HepG2 (cell line): ENCODE data around the gene DDN. TPM values are rescaled to one million over a fixed set of nuclear protein-coding genes. Genes with fewer than 3 reads are reported as not detected.

ENCODE experiments used
- ASH2L ChIP-seq: fragments of 300-600, 200-600 bp; sonication (generic); IDR thresholded peaks from 2 replicates; pipeline ENCODE4 v1.7.0; 2017; ENCODE audit warnings: low read depth, mild to moderate bottlenecking, moderate library complexity, mixed read lengths, low read length; ENCODE audit not compliant: insufficient read length
- ATF1 ChIP-seq: IDR thresholded peaks from 2 replicates; pipeline ENCODE4 v1.6.1; 2016; ENCODE audit warnings: mild to moderate bottlenecking, control low read depth
- ATF7 ChIP-seq, 2 experiments: fragments of 450-650 bp in 1 of 2; sonication (generic) in 1 of 2; formaldehyde crosslinking in 1 of 2; IDR thresholded peaks; 2 replicates each; pipeline versions ENCODE4 v1.4.0 to v1.6.1; 2016 to 2020; ENCODE audit warnings: antibody characterized with exemption in 1 of 2, mild to moderate bottlenecking in 1 of 2, missing genetic modification reagents in 1 of 2
- DR1 ChIP-seq: sonication (generic); formaldehyde crosslinking; IDR thresholded peaks from 2 replicates; pipeline ENCODE4 v1.8.0; 2021; ENCODE audit warnings: mild to moderate bottlenecking, missing genetic modification reagents, inconsistent platforms
- ESRRA ChIP-seq: sonication (generic); formaldehyde crosslinking; IDR thresholded peaks from 2 replicates; pipeline ENCODE4 v1.5.1; 2020; ENCODE audit warnings: mild to moderate bottlenecking, low read depth, missing genetic modification reagents
- HIVEP1 ChIP-seq: sonication (generic); formaldehyde crosslinking; IDR thresholded peaks from 2 replicates; pipeline ENCODE4 v1.4.0; 2020; ENCODE audit warnings: mild to moderate bottlenecking, missing genetic modification reagents
- JDP2 ChIP-seq: sonication (generic); formaldehyde crosslinking; IDR thresholded peaks from 2 replicates; pipeline ENCODE4 v1.8.1; 2022; ENCODE audit warnings: missing genetic modification reagents, borderline replicate concordance
- MXD4 ChIP-seq: IDR thresholded peaks from 2 replicates; pipeline ENCODE4 v1.6.1; 2016; ENCODE audit warnings: mild to moderate bottlenecking, missing biosample characterization, missing genetic modification reagents
- NAIF1 ChIP-seq: sonication (generic); formaldehyde crosslinking; IDR thresholded peaks from 2 replicates; pipeline ENCODE4 v1.5.0; 2020; ENCODE audit warnings: mild to moderate bottlenecking, missing genetic modification reagents, borderline replicate concordance
- NFE2L1 ChIP-seq: sonication (generic); formaldehyde crosslinking; IDR thresholded peaks from 2 replicates; pipeline ENCODE4 v1.4.0; 2020; ENCODE audit warnings: missing genetic modification reagents, mild to moderate bottlenecking, borderline replicate concordance
- NFYB ChIP-seq: sonication (generic); formaldehyde crosslinking; IDR thresholded peaks from 2 replicates; pipeline ENCODE4 v1.4.0; 2020; ENCODE audit warnings: missing genetic modification reagents
- ONECUT2 ChIP-seq: sonication (generic); formaldehyde crosslinking; IDR thresholded peaks from 2 replicates; pipeline ENCODE4 v1.4.0; 2020; ENCODE audit warnings: missing genetic modification reagents
- PRDM15 ChIP-seq: sonication (generic); formaldehyde crosslinking; IDR thresholded peaks from 2 replicates; pipeline ENCODE4 v1.4.0; 2020; ENCODE audit warnings: missing genetic modification reagents
- RNF2 ChIP-seq: fragments of 450-650 bp; conservative IDR thresholded peaks from 2 replicates; pipeline ENCODE4 v1.6.1; 2016; ENCODE audit warnings: low read depth
- SP2 ChIP-seq: sonication (generic); formaldehyde crosslinking; IDR thresholded peaks from 2 replicates; pipeline ENCODE4 v1.5.1; 2020; ENCODE audit warnings: mild to moderate bottlenecking, missing genetic modification reagents
- THAP8 ChIP-seq: sonication (generic); formaldehyde crosslinking; IDR thresholded peaks from 2 replicates; pipeline ENCODE4 v1.5.1; 2020; ENCODE audit warnings: missing genetic modification reagents, mild to moderate bottlenecking, borderline replicate concordance
- ZBTB14 ChIP-seq: sonication (generic); formaldehyde crosslinking; IDR thresholded peaks from 2 replicates; pipeline ENCODE4 v1.4.0; 2020; ENCODE audit warnings: missing genetic modification reagents
- ZFX ChIP-seq: sonication (generic); formaldehyde crosslinking; IDR thresholded peaks from 2 replicates; pipeline ENCODE4 v1.4.0; 2020; ENCODE audit warnings: mild to moderate bottlenecking, low read depth, missing genetic modification reagents, moderate library complexity
- ZNF207 ChIP-seq: fragments of 450-650 bp; IDR thresholded peaks from 2 replicates; pipeline ENCODE4 v1.6.1; 2016; ENCODE audit warnings: antibody characterized with exemption, borderline replicate concordance
- ZNF234 ChIP-seq: sonication (generic); formaldehyde crosslinking; conservative IDR thresholded peaks from 2 replicates; pipeline ENCODE4 v1.5.1; 2020; ENCODE audit warnings: mild to moderate bottlenecking, missing genetic modification reagents
- ZNF510 ChIP-seq: sonication (generic); formaldehyde crosslinking; IDR thresholded peaks from 2 replicates; pipeline ENCODE4 v1.4.0; 2020; ENCODE audit warnings: low read depth, mild to moderate bottlenecking, missing genetic modification reagents
- ZNF605 ChIP-seq: sonication (generic); formaldehyde crosslinking; IDR thresholded peaks from 2 replicates; pipeline ENCODE4 v1.8.0; 2022; ENCODE audit warnings: mild to moderate bottlenecking, missing genetic modification reagents
- ZNF747 ChIP-seq: sonication (generic); formaldehyde crosslinking; IDR thresholded peaks from 2 replicates; pipeline ENCODE4 v1.8.1; 2023; ENCODE audit warnings: missing genetic modification reagents, mild to moderate bottlenecking, borderline replicate concordance
- ZNF773 ChIP-seq: sonication (generic); formaldehyde crosslinking; IDR thresholded peaks from 2 replicates; pipeline ENCODE4 v1.4.0; 2020; ENCODE audit warnings: missing genetic modification reagents, borderline replicate concordance
- ZNF792 ChIP-seq: IDR thresholded peaks from 2 replicates; pipeline ENCODE4 v1.6.1; 2016
- polyA plus RNA-seq, 8 experiments: library from polyadenylated mRNA; depleted of rRNA in 3 of 8; stranded (reverse) in 7 of 8; unstranded in 1 of 8; fragments of >200 nt; fragmentation: Illumina TruSeq in 4 of 8; extraction: Trizol in 4 of 8; gene quantifications; 2 replicates each; pipeline versions ENCODE4 v1.2.1 to v1.2.3, GENCODE V29; 2011 to 2016; ENCODE audit warnings: low read depth in 4 of 8, missing spikeins in 1 of 8, mixed read lengths in 1 of 8; ENCODE audit not compliant: insufficient read depth in 1 of 8
- total RNA-seq, 5 experiments: library from RNA; depleted of rRNA; stranded (reverse); fragments of >200 nt; fragmentation: Illumina TruSeq; extraction: Trizol; gene quantifications; 2 replicates each; pipeline ENCODE4 v1.2.3, GENCODE V29; 2016; ENCODE audit warnings: low read depth in 1 of 5

DDN gene
- total and polyA plus RNA-seq, 2 of the 13 experiments (the other 11 are each of a cell fraction or from before 2014, with no cell fraction given), result 0.24 to 0.53 TPM

- TF ChIP-seq ZNF747 (CRISPR knock-in tag) (no peak), THAP8 (CRISPR knock-in tag) (0 out of 2 replicates have a peak, but pooled peaks have one; percentile 30), NFE2L1 (CRISPR knock-in tag) (no peak), ZFX (CRISPR knock-in tag) (peak; percentile 76), PRDM15 (CRISPR knock-in tag) (no peak), JDP2 (CRISPR knock-in tag) (no peak), ZNF605 (no peak; the same call in 1 of the 2 replicates), ATF7 (IDR thresholded peaks at IDR 0.05) (no peak), ATF7 (CRISPR knock-in tag; IDR thresholded peaks at IDR 0.05) (0 out of 2 replicates have a peak, but pooled peaks have one; percentile 52), MXD4 (no peak; the same call in 1 of the 2 replicates), ZBTB14 (CRISPR knock-in tag) (no peak), ZNF234 (CRISPR knock-in tag) (no peak), RNF2 (no peak; the same call in 1 of the 2 replicates), ASH2L (peak; percentile 76), ONECUT2 (CRISPR knock-in tag) (no peak), ZNF510 (CRISPR knock-in tag) (no peak), SP2 (CRISPR knock-in tag) (peak; percentile 76), NFYB (CRISPR knock-in tag) (no peak), ZNF207 (no peak), NAIF1 (CRISPR knock-in tag) (no peak), ATF1 (CRISPR knock-in tag) (peak; percentile 90), ZNF773 (CRISPR knock-in tag) (peak; percentile 10; the same call in 1 of the 2 replicates), ZNF792 (no peak), HIVEP1 (CRISPR knock-in tag) (peak; percentile 62; the same call in 1 of the 2 replicates), DR1 (peak; percentile 53), ESRRA (CRISPR knock-in tag) (no peak; the same call in 1 of the 2 replicates)
Observed at GRCh38 chr12:49018261-49019119, 19.3 kb upstream of the DDN start, which contains the start of gene PRKAG1 (continued).
